Measurements from ENCODE around the gene LPP.

Gene LPP

DNA sequence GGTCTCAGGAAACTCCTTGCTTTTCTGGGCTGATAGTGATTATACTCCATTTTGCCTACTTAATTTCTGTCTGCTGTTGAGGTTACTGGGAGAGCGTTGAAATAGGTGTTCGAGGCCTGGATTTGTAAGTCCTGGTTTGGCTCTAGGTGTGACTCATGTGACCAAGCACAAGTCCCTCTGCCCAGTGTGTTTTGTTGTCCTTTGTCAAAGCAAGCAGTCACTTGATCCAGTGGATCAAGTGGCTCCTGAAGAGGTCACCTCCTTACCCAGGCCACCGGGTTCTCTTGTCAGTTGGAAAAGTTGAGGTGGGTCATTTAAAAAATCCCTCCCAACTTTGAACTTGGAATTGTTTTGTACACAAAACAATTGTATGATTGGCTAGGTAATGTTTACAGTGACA is 70.0 kb downstream of the LPP start:
- DNase-seq = no peak

DNA sequence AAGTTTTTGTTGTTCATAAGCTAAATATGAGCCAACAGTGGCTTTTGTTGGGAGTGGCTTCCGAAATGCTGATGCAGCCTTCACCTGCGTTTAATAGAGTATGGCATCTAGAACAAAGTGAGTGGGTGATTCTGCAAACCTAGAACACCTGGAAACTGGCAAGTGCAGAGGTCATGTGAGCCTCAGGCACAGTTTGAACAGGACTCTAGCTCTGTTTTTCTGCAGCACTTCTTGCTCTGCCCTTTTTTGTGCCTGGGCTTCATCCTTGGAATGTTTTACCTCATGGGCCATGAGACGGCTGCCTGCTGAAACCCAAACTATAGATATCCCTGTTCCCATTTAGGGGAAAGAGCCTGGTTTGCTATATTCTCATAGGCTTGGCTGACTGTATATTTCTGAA is 73.5 kb downstream of the LPP start:
- DNase-seq = no peak

DNA sequence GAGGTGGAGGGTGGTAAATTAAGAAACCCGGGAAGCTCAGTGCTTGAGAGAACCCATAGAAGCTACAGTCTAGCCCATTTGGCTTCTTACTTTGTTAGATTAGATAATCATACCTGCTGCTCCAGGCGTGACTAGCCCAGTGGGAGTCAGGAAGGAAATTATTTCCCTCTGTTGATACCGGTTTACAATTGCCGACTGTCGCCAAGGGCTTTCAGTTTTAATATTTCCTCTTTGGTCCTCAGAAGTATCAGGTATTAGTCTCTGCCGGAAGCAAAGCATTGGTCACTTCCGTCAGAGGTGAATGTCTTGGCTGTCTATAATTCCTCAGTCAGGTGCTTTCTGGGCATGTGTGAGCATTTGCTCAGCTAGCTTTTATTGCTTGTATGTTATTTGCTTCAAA is 75.2 kb downstream of the LPP start:
- DNase-seq = no peak

DNA sequence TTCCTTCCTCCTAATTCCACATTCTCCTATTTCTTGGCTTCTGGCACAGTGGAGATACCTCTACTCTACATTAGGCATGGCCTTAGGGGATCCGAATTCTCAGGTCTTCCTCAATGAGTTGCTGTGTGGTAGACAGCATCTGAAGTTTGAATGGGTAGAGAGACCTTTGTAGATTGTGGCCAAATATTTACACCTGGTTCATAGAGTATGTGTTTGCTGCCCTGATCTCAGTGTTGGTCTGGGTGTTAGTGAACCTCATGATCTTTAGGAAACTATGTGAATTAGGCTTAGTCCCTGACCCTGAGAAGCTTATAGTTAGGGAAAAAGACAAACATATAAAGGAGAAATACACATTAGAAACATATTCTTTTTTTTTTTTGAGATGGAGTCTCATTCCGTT is 75.8 kb downstream of the LPP start:
- DNase-seq = no peak

DNA sequence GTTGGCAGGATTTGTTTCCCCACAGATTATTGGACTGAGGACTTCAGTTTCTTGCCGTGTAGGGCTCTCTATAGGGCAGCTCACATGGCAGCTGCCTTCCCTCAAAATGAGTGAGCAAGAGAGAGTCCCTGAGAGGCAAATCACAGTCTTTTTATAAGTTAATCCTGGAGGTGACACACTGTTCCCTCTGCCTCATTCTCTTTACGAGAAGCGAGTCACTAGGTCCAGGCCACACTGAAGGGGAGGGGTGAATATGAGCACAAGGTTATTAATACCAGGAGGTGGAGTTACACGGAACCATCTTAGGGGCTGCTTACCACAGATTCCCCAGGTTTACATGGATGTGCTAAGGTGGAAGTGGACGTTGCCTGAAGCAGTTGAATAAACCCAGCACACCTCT is 77.0 kb downstream of the LPP start:
- DNase-seq = no peak

DNA sequence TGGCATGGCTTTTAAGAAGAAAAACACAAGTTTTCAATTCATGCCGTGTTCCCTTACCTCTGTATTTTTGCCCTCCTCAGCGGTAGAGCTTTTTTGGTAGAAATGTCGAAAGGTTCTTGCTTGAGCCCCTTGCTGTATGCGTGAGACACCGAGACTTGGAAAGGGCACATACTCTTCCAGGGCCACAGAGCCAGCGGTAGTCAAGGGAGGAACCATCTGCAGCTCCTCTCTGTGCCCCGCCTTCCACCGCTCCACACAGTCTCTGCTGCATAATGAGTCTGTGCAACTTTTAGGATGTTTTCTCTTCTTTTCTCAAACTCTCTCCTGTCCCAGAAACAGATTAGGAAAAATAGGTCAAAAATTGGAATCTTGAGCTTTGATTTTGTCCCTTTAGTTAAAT is 77.5 kb downstream of the LPP start:
- no peak for DNase-seq

DNA sequence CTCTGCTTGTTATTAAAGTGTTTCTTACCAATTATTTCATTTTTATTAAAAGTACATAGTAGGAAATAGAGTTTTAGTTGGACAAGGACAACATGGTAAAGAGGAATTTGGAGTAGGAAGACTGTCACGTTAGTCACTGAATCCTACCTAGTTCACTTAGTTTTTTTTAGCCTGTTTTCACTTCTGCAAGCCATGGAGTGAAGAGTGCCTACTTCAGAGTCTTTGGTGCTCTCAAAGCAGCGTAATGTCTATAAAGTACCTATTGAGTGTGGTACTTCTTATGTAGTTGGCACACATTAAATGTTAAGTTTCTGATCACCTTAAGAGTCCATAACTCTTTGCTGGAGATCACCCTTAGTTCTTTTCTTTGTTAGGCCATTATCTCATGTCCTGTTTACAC is 78.7 kb downstream of the LPP start:
- DNase-seq = no peak

DNA sequence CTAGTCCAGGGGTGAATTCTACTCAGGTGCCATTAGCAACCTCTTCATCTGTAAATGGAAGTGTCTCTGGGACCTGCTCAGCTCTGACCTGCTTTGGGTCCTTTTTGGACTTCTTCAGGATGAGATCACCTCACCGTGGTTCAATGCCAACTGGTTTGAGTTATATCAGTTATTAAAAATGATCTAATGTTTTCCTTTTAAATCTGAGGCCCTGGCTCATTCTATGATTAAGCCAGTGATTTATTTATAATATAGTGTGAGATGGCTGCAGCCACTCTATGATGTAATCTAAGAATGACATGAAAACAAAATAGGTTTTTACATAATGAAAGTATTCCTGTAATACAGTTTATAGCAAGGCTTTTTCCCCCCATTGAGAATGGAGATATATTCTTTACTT is 79.4 kb downstream of the LPP start:
- no peak for DNase-seq

DNA sequence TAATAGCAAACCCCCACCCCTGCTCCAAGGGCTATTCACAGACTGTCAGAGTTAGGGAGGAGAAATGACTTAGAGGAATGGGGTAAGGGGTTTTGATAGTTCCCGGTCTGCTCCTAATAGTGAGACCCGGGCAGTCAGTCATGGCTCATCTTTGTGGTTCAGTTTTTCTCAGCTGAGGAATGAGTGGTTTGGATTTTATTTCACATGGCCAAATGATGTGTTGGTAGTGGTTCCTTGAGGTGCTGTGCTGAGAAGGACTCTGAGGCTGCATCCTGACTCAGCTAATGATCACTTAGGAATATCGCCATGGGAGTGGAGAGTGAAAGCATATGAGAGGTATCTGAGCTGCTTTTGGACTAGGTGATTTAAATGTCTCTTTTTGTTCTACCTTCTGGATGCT is 80.2 kb downstream of the LPP start:
- DNase-seq = no peak

DNA sequence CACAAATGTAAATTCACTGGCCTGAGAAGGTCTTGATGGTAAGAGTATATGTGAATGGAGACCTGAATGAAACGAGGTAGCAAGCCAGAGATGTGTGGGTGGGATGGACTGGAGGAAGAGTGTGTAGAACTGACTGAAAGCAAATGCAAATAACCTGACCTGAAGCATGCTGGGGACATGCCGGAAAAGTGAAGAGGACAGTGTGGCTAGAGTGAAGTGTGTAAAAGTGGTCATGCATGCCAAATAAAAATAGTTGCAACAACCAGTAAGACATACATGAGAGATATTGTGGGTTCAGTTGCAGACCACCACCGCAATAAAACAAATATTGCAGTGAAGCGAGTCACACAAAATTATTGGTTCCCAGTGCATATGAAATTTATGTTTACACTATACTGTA is 82.3 kb downstream of the LPP start:
- DNase-seq = no peak

DNA sequence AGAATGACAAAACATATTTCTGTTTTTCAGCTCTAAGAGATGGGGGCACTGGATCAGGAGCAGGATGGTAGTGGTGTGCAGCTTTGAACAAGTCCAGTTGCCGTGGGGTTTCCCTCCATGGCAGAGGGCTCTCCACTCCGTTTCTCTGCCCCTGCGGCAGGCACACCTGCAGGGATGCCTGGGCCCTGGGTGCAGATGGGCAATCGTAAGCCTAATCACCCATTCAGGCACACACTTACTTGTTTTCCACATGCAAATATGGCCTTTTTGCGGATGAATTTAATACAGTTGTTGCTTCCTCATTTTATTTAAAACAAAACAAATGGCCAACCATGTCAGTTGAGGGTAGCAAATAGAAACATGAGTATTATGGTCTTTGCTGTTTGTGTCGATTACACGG is 85.1 kb downstream of the LPP start:
- no peak for DNase-seq

DNA sequence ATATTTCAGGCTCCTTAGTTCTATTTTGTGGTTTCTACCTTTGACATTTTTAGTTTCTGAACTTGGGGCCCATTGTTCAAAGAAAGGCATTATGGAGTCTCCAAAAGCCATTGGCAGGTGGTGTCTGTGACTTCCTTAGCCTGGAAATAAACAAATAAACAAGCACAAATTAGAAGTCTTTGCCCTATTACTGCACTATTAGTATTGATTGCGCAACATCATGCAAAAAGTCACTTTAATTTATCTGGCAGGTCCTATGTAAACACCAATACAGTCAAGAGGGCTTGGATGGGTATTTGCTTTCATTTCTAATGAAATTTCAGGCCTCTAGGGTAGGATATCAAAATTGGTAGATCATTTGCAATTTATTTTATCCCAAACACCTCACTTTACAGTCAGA is 85.6 kb downstream of the LPP start:
- no peak for DNase-seq

DNA sequence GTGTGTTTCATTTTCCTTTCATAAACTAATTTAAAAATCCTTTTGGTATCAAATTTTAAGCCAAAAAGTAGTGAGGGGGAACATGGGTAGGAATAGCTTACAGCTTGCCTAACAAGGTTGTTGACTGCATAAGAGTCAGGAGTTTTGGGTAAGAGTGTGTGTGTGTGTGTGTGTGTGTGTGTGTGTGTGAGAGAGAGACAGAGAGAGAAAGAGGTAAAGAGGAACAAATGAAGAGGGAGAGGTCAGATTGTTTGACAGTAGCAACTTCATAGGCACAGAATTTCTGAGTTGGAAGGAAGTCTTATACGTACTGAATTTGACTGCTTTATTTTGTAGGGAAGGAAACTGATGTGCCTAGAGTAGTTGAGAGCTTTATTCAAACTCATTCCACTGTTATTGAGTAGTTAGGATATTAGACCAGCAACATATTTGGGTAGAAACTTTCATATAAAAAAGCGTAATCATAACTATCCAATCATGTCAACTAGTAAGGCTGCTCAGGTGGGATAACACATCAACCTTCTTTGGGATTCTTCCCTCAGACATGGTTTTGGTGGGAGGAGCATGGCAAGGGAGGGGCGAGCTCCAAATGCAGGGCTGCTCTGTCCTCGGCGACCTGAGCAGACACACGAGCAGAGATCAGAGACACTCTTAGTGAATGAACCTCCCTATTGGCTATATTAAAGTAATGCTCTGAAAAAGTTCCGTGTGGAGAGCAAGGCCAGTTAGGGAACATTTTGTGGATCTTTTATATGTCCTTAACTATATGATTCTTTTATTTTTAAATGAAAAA is 86.4 kb downstream of the LPP start:
- DNase-seq = no peak

DNA sequence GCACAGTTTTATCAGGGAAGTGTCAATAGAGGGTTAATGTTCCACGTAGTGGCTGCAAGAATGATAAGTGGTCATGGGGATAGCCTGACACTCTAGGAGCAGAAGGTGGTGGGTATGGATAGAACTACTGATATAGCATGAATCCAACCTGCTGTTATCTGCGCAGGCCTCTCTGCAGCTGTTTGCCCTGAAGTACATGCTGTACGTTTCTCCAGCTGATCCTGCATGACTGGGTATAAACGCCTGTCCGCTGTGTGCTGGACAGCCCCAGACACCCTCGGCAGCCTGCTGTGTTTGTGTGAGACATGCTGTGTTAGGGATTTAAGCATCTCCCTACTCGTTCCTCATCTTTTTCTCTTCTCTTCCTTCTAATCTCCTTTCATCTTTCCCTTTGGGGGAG is 87.1 kb downstream of the LPP start:
- DNase-seq = no peak

DNA sequence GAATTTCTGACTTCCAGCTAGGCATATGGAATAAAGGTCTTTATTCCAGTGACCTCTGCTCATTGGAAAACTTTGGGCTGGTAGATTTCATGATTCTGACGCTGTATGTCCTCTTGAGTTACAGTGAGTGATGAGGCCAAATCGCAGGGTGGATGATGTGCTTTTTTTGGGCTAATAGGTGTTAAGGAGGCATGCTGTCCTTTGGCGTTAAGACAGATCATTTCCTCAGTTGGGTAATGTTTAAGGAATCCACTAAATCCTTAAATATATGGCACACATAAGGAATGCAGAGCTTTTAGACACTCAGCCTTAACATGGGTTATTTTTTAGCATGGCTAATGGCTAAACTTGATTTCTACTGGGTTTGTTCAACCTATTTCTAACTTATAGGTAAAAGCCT is 87.9 kb downstream of the LPP start:
- DNase-seq = no peak

DNA sequence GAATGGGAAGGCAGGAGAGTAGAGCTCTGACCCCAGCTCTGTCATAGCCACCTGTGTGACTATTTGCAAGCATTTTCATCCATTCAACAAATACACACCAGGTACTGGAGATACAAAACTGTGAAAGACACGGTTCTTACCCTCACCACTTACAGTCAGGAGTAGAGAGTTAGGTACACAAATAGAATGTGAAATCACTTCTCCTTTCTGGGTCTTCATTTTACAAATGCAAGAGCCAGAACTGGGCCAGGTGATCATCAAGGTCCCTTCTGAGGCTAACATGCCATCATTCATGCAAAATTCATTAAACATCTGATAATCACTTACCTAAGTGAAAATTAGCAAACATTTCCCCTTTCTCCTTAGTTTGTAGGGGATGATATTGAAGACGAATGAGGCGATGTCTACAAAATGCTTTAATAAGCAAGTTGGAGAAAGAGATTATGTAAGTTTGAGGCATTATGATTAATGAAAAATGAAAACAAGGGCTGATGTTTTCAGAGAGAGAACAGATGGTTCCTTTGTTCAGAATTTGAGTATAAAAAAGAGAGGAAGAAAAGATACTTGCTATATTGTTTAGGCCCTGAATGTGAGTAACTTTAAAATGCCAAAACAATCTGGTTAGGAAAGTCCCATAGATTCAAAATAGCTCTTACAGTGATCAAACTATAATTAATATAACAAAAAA is 88.6 kb downstream of the LPP start:
- no peak for DNase-seq

DNA sequence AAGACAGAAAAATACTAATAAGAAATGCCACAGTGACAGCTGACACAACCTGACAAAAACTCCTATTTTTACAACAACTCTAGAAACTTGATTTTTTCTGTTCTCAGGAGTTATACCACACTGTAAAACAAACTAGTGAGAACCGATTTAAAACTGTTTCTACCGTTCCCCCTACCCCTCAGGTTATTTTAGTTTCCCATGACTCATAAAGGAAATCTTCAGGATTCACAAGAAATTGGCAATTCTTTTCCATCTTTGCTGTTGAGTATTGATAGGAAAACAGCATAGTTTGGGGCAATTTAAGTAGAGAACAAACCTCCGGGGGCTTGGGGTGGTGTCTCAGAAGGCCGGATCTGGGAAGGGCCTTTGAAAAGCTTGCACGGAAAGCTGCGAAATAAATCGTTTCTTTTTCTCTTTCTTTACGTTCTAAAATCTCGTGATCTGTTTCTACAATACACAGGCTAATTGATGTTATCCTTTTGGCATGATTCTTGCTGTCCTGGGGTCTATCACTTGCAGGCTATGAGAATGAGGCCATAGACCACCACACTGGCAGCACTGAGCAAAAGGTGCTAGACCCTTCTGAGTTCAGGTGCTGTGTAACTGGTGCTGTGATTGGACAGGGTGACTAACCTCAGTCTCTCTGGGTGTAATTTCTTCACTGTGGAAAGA is 89.3 kb downstream of the LPP start:
- no peak for DNase-seq

DNA sequence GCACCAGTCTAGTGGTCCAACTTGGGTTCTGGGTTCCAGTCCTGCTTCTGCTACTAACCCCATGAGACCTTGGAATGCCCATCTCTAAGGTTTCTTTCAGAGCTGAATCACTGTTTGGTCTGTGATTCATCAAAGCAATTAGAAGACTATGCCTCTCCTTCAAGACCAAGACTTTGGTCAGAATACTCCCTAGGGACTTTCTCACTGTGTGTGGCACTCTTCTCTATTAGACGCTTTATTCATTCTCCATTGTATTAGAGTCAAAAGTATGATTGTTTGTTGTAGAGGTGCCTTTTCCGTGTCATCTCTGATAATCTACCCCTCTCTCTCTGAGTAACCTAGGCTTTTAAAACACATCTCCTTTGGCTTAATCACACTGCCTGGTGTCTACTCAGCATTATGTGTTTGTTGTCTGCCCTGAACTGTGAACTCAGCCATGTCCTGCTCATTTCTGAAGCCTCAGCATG is 90.5 kb downstream of the LPP start:
- no peak for DNase-seq

DNA sequence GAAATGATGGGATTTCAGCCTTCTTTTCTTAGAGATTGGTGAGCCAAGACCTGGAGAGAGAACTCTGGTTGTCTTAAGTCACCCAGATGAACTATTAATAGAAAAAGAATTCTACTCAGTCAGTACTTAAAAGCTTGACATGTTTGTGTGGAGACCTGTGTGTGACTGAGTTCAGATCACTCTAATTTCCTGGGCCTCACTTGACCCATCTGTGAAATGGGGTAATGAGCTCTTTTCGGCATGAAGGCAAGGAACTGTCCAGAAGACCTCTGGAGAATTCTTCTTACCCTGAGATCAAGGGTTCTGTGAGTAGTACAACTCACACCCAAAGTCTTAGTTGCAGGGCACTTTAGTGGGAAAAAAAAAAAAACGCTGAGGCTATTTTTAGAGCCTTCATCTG is 92.9 kb downstream of the LPP start:
- no peak for DNase-seq

DNA sequence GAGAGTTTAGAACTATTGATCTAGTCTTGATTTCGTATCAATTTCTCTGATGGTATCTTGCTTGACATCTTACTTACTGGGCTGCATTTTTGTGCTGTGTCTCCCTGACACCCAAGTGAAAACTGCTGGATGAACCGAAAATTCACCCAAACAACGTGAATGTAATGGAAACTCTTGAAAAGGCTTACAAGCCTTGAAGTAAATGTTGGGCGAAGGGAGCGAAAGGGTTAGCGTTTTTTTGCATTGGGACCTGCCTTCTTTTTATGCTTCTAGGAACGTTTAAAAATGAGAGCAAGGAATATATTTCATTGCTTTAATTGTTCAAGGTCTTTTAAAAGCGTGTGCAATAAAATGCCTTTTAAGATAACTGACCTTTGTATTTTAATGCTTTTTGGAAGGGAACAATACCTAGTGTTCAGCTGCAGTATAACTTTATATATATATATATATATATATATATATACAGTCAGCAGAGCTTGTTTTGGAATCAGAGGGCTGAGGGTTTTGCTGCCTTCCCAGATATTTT is 94.1 kb downstream of the LPP start:
- no peak for DNase-seq

DNA sequence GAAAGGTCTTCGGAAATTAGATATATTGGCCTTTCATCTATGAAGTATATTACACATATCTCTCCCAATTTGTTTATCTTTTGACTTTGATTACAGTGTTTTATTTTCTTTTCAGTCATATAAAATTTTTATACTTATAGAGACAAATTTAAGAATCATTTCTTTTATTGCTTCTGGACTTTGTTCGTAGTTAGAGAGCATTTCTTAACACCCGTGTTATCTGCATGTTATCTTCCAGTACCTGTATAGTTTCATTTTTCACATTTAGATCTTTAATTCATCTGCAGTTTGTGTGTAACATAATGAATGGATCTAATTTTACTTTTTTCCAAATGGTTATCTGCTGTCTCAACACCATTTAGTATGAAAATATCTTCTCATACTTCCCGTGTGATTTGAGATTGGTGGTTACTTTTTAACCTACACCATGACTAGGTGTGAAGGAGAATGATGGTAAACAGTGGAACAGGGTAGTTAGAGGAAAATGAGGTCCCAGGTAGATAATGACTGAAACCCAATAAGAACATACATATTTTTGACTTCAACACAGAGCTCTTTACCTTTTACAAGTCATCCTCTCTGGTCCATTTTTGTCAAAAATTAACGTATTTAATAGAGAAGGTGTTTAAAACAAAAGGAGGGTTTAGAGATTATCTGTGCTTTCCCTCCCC is 99.3 kb downstream of the LPP start:
- no peak for DNase-seq

DNA sequence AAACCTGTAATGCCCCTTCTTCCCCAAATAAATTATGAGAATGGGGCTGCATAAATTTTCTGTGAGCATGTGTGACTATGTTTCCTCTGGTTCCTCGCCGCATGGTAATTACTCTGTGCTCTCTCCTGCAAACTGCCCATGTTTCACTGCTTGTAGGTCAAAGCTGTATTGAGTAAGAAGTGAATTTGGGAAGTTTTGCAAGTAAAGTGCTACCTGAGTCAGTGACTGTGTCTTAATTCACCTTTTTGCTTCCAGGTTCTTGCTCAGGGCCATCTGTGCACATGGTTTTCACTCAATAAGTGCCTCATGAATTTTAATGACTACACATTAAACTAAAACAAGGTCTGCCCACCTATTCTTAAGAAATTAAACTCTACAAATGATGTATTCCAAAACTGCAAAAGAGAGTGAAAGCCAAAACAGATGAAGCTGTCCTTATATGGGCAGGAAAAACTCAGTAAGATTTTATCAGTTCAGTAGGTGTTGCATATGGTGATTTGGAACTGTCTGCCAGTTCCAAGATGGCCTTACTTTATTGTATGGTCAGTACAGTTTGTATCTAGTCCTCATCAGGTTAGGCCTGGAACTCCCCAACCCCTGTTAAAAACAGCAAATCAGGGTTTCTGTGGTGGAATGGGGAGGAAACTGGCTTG is 100.0 kb downstream of the LPP start:
- DNase-seq = no peak

DNA sequence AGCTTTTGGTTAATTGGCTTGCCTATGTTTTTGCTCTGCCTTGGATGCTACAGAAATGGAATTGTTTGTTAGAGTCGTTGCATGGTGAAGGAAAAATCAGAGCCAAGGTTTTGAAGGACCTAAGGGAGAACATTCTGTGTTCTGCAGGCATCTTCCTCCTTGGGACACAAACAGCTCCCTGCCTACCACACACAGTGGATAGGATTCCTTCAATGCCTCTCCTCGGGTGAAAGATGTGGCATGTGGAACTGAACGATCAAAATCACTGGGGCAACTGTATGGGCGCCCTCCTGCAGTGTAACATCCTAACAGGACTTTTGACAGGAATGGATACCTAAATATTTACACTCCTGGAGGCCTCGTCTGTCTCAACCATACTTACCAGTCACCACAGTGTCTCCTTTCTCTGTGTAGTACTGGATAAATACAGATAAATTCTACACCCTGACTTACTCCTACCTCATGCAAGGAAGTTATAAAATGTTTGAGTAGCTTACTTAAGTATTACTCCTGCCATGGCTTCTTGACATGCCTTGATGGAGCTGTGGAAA is 100.6 kb downstream of the LPP start:
- no peak for DNase-seq
